NB4 (cell line): ENCODE results near the gene HOXC5.

Experiments
- DNase-seq: peaks from one replicate; pipeline ENCODE4 v3.0.0; 2010; ENCODE audit warnings: low read depth
- H3K4me3 ChIP-seq: one replicate; pipeline ENCODE4 v1.5.1; 2011; ENCODE audit warnings: mild to moderate bottlenecking, low read depth, low read length, moderate library complexity
- CTCF ChIP-seq: IDR thresholded peaks from one replicate; pipeline ENCODE4 v1.5.1; 2012; ENCODE audit warnings: low read depth, low read length
- MAX ChIP-seq: IDR thresholded peaks from 2 replicates; pipeline ENCODE4 v1.6.1; 2011; ENCODE audit warnings: low read depth, low read length
- MYC ChIP-seq: IDR thresholded peaks from 2 replicates; pipeline ENCODE4 v1.6.1; 2011; ENCODE audit warnings: low read depth, low read length
- POLR2A ChIP-seq: IDR thresholded peaks from 2 replicates; pipeline ENCODE4 v1.6.1; 2011; ENCODE audit warnings: mild to moderate bottlenecking; ENCODE audit not compliant: insufficient read length; ENCODE audit errors: extremely low read depth

Gene HOXC5

GRCh38 chr12:54022960-54023884, 9.6 kb upstream of the HOXC5 start:
- DNase-seq: no peak
- no peak for TF ChIP-seq MYC
- TF ChIP-seq CTCF: no peak
- TF ChIP-seq POLR2A: no peak
- no peak for TF ChIP-seq MAX
- no peak overlapping the region for H3K4me3 ChIP-seq

GRCh38 chr12:54024127-54024526, 8.7 kb upstream of the HOXC5 start:
- no peak for DNase-seq
- no peak overlapping the region for H3K4me3 ChIP-seq
- TF ChIP-seq MAX: no peak
- no peak for TF ChIP-seq MYC
- no peak for TF ChIP-seq POLR2A
- TF ChIP-seq CTCF: no peak

- H3K4me3 ChIP-seq: no peak overlapping the region
- DNase-seq: no peak
- TF ChIP-seq CTCF (no peak), MAX (no peak), POLR2A (no peak), MYC (no peak)
Observed at GRCh38 chr12:54024581-54025305, 8.1 kb upstream of the HOXC5 start.

GRCh38 chr12:54025499-54026405, 7.1 kb upstream of the HOXC5 start:
- TF ChIP-seq CTCF: no peak
- TF ChIP-seq MYC: no peak
- TF ChIP-seq MAX: no peak
- no peak for TF ChIP-seq POLR2A
- H3K4me3 ChIP-seq: no peak overlapping the region
- peak; percentile 57 for DNase-seq

GRCh38 chr12:54026640-54027441, 6.0 kb upstream of the HOXC5 start:
- H3K4me3 ChIP-seq: peak overlapping the region; percentile 23
- TF ChIP-seq MYC (no peak), POLR2A (no peak), CTCF (no peak), MAX (no peak)
- peak; percentile 65 for DNase-seq
